GM18507 (cell line): Measurements from ENCODE around the gene C5AR2.
"Not testable (repeated sequence)": the region's sequence is repeated elsewhere in the genome, so short reads cannot be mapped to it uniquely, and the experiment has no call there.

Experiments used
- DNase-seq: peaks from one replicate; pipeline ENCODE4 v3.0.0; 2011; ENCODE audit warnings: low read depth; ENCODE audit not compliant: insufficient read length; ENCODE audit errors: extremely low spot score
- FAIRE-seq: peaks from 2 replicates; lab custom pipeline; 2011; peaks lifted over from hg19 to GRCh38; lab: Jason Lieb, UNC

The C5AR2 gene

GRCh38 chr19:47356900-47357299, 24.9 kb downstream of the C5AR2 start:
- FAIRE-seq (no peak), DNase-seq (no peak)

- no peak for FAIRE-seq
- no peak for DNase-seq
Observed at GRCh38 chr19:47357788-47358680, 26.1 kb downstream of the C5AR2 start.

- DNase-seq (no peak), FAIRE-seq (no peak)
Observed at GRCh38 chr19:47358936-47359335, 27.0 kb downstream of the C5AR2 start.

GRCh38 chr19:47362321-47362720, 30.3 kb downstream of the C5AR2 start:
- FAIRE-seq = no peak

GRCh38 chr19:47363758-47364531, 32.0 kb downstream of the C5AR2 start:
- no peak for DNase-seq
- FAIRE-seq = no peak

More at GRCh38 chr19:47362321-47362720, 30.3 kb downstream of the C5AR2 start:
- no peak for DNase-seq

GRCh38 chr19:47365455-47365854, 33.5 kb downstream of the C5AR2 start:
- DNase-seq, FAIRE-seq: not testable (repeated sequence)

- FAIRE-seq = no peak
Observed at GRCh38 chr19:47370045-47370611, 38.2 kb downstream of the C5AR2 start.

GRCh38 chr19:47371261-47371660, 39.3 kb downstream of the C5AR2 start:
- FAIRE-seq (no peak), DNase-seq (no peak)

More at GRCh38 chr19:47370045-47370611, 38.2 kb downstream of the C5AR2 start:
- DNase-seq = no peak

GRCh38 chr19:47372603-47373002, 40.6 kb downstream of the C5AR2 start:
- DNase-seq (no peak), FAIRE-seq (no peak)

- DNase-seq = no peak
- FAIRE-seq = no peak
Observed at GRCh38 chr19:47373246-47374240, 41.6 kb downstream of the C5AR2 start.

- FAIRE-seq (no peak), DNase-seq (no peak)
Observed at GRCh38 chr19:47374876-47375693, 43.1 kb downstream of the C5AR2 start.

GRCh38 chr19:47375694-47376588, 44.0 kb downstream of the C5AR2 start:
- FAIRE-seq = no peak
- no peak for DNase-seq

GRCh38 chr19:47376589-47377144, 44.7 kb downstream of the C5AR2 start:
- no peak for DNase-seq
- FAIRE-seq = no peak

- FAIRE-seq = no peak
Observed at GRCh38 chr19:47377208-47377701, 45.3 kb downstream of the C5AR2 start.

GRCh38 chr19:47377801-47378200, 45.8 kb downstream of the C5AR2 start:
- FAIRE-seq (no peak), DNase-seq (no peak)

More at GRCh38 chr19:47377208-47377701, 45.3 kb downstream of the C5AR2 start:
- DNase-seq = no peak

- DNase-seq (no peak), FAIRE-seq (no peak)
Observed at GRCh38 chr19:47378246-47378645, 46.3 kb downstream of the C5AR2 start.
